HG03575 (cell line): Measurements from ENCODE around the gene ANKH.

Experiments used
- ATAC-seq: cut with Tn5 transposase; IDR thresholded peaks from one replicate; pipeline ENCODE4 v1.9.1; 2021; ENCODE audit not compliant: unreplicated experiment, insufficient number of reproducible peaks, low FRiP score; ENCODE audit errors: extremely low read depth

Gene ANKH

DNA sequence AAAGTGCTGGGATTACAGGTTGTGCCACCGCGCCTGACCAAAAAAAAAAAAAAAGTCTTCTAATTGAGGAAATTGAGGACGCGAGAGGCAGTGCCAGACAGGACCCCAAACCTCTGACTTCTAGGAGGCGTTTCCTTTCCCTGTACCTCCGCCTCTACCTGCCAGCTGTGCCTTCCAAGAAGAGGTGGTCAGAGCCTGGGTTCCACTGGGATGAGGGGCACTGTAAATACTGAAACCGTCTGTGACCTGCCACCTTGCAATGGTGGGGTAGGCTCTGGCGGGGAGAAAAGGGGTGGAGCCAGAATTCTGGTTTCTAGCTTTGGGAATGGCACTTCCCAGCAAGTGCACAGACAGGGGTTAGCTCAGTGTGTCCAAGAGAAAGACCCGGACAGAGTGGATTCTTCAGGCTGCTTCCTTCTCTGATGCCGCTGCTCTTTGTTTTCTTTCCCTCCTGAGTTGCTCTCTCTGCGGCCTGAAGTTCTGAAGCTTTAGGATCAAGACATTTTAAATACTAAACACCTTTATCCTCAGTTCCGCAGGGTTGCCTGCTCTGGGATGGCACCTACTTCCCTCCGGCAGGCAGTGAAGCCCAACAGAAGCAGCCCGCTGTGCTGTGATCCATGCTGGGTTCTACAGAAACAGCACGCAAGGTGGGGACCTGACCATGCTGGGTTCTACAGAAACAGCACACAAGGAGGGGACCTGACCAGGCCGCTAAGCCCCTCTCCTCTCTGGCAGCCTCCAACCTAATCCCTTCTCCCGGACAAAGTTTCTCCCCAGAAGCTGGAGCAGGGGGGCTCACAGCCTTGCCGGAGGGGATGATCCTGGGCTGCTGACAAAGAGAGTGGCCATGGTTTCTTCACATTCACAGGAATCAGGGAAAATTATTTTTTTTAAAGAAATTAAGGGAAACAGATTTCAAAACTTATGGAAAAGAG lies 141.9 kb downstream of the ANKH start:
- no peak for ATAC-seq

DNA sequence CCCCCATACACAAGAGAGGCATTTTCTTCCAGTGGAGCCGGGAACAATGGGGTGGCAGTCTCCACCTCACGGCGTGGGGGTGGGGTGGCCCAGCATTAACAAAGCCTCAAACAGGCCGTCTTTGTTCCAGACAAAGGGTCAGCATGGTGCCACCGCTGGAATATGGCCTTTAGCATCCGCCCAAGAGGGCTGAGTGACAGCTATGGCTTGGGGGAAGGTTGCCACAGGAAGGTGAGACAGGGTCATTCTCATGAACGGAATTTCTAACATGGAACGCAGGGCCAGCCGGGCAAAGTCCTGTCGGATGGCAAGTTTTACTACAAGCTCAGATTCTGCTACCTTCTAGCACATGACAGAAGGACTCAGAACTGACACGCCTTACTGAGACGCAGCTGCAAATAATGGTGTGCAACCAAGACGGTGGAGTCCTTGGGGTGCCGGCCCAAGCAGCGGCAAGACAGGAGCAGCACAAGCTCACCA lies 143.1 kb downstream of the ANKH start:
- no peak for ATAC-seq

DNA sequence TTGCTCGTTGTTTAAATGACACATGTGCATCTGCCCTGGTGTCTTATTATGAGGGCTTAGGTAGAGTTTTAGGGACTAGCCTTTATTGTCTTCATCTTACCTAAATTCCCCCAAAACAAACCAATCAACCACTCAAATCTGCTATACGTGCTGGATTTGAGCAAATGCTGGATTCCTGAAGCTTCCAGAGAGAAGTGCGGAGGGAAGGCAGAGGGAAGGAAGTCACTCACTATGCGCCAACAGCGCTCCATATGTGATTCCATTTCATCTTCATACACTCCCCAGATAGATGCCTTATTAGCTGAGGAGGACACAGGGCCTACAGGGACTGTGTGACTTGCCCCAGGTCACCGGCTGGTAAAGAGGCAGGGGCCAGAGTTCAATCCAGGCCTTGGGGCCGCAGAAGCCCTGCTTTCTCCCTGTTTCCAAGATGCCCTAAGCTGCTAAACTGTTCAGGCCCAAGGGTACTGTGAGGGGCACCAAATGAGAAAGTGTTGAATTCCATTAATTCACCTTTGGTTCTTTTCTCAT lies 143.6 kb downstream of the ANKH start:
- ATAC-seq: no peak

DNA sequence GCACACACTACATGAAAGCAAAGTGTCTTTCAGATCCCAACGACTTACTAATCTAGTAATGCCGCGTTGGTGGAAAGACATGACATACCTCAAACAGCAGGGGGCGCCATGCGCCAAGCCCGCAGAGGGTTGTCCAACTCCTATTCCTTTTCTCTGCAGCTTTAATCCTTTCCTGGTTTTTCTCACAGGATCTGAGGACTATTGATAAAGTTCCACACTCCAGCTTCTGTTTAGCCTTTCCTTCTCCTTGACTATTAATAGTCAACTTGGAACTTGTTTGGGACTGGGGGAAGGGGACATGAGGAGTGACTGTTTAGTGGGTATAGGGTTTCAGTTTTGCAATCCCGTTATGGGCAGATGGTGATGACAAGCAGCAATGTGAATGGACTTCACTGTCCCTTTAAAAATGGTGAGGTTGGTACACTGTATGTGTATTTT lies 144.1 kb downstream of the ANKH start:
- ATAC-seq: no peak

DNA sequence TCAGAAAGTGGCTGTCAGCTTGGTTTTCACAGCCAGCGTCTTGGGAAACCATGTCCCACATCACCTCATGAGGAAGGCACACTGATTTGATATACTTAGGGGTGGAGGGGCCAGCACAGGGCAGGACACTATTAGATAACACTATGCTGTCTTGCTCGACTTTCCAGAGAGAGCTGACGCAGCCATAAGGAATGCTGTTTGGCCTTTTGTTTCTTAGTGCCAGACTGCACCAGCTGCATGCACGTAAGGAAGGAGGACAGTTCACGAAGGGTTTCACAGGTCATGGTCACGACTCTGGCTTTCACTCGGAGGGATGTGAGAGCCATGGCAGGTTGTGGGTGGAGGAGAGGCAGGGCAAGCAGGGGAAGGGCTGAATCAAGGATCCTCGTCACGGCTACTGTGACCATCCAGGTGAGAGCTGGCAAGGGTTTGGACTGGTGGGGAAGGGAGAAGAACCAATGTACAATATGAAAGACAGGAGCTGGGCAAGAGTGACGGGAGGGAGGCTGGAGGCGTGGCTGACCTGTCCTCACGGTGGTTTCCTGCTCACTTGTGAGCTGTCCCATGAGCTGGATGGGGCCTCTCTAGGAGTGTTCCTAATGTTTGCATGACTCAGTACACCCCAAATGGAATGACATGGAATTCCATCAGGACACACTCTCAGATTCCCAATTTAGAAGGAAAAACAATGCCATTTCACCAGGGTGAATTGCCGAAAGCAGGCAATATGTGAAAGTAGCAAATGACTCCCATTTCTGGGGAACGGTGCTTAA lies 145.3 kb downstream of the ANKH start:
- ATAC-seq: no peak

DNA sequence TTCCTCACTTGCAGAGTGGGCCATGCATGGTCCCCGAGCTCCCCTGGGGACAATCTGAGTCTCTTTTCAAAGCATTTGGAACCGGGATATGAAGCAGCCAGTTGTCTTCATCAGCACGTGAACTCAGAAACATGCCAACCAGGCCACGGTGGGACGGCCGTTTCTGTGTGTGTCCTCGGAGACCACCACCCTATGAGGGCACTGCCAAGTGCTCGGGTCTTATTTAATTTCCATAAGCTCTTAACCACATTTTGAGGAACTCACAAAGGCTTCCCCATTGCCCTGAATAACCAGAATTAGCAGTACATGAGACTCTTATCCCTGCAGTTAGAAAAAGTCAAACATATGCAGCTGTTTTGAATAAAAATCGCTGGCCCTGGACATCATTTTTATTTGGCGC lies 146.9 kb downstream of the ANKH start:
- no peak for ATAC-seq

DNA sequence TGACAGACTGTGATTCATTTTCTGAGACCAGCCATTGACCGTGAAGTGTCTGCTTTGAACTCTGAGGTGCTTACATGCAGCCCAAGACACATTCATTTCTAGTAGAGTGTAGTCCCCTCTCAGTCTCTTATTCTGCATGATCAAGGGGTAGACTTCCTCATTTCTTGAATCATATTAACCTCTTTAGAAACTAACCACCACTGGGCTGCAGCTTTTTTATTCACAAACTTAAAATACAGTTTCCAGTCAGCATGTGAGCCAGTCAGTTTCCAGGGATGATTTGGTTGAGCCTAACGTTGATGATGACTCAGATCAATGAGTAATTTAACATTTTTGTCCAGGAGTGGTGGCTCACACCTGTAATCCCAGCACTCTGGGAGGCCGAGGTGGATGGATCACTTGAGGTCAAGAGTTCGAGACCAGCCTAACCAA lies 147.9 kb downstream of the ANKH start:
- ATAC-seq: no peak

DNA sequence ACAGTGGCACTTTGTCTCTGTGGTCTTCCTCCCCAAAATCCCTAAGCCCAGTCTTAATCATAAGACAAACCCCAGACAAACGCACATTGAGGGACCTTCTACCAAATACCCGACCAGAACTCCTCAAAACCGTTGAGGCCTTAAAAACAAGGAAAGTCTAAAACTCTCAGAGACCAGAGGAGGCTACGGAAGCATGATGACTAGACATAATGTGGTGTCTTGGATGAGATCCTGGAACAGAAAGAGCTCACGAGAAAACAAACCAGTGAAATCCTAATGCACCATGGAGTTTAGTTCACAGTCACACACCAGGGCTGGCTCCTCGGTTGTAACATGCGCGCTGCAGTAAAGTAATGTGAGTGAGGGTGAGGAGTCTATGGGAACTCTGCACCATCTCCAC lies 148.7 kb downstream of the ANKH start:
- no peak for ATAC-seq

DNA sequence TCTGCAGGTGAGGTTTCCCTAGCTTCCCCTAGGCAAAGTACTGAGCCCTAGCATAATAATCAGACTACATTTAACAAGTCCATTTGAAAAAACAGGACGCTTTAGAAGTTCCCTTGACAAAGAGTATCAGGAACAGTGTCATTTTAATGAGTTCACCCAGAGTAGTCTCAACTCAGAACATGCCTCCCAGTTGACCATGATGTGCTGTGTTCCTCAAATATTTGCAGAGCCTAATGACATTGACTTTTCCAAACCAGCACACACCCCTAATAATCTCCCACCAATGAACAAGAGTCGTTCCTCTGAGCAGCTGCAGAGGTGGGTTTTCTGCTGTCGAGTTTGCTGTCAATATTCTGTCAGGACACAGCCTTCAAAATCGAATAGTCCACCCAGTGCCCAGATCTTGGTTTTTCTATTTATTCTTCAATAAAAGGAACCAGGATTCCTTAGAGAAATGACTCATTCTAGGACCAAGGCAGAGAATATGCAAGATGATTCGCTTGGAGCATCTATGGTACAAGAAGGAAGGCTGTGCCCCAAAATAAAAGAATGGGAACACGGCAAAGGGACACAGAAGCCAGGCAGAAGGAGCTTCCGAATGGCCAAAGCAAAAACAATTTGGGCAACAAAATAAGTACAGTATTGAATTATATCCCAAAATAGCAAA lies 149.5 kb downstream of the ANKH start:
- no peak for ATAC-seq

DNA sequence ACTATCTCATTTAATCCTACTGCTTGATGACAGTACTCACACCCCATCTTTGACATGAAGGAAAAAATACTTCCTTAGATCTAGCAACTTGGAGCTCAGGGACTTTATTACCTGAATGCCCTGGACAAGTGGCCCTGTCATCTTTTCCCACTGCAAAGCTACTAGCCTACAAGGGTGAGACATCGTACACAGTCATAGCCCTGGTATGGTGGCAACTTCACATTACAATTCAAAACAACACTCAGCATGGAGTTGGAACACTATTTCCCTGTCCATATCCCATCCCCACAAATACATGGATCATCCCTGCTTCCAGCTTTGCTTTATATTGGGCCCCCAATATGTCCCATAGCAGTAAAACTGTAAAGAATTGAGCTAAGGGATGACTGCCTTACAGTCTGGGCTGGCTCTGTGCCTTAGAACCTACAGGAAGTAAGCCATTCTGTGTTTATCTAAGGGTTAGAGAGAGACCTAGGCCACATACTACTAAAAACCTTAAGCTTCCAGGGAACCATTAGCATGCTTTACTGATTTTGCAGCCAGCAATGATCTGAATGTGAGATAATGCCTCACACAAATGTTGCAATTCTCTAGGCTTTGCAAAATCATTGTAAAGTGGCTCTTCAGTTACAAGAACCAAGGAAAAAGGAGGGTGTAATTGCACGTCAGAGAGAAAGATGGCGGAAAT lies 151.2 kb downstream of the ANKH start:
- no peak for ATAC-seq

DNA sequence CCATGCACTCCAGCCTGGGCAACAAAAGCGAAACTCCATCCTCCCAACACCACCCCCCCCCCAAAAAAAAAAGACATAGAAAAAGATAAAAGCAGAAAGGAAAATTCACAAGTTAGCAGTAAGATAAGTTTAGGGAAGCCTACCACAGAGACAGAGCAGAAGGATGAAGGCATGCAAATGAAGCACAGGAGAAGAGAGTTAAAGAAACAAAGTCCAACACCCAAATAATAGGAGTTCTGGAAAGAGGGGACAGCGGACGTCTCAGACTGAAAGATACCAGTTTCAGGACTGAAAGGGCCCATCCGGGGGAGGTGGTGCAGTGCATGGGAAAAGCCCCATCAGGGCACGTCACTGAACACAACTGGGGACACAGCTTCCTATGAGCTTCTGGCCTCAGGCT lies 152.8 kb downstream of the ANKH start:
- ATAC-seq: no peak

DNA sequence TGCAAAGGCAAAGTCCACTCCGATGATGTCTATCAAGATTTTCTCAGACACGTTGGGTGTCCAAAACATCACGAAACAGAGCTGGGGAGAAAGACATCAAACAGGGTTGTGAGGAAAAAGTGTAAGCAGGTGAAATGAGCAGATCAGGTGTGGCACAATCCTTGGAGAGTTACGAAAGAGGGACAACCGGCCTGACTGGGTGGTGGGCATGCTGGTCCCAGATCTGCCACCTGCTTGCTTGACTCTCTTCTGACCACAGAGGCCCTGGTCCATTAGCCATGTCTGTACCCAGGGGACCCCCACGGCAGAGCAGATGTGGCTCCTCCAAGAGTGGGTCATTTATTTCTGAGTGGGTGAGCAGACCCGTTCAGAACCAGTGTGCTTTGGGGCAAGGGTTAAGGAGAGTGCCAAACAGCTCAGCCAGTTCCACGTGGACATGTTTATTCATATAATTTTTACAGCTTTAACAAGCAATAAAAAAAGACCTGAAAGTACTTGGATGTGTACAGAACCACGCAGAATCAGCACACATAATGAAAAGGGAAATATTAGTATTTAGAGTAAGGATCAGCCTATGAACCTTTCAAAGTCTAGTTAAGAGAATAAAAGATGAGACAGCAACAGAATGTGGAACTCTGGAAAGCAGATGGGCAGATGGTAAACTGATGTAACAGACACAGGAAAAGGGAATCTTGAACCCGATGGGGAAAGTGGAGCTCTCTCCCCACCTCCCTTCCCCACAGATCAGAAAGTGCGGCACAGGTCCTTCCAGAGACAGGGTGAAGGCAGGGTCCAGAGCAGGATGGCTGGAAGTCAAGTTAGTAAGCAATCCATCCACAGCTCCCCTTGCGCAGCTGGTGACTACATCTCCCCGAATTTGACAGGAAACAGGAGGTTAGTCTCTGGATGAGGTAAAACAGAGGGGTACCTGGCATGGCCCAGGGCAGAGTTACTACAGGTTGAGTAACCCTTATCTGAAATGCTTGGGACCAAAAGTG lies 154.5 kb downstream of the ANKH start:
- ATAC-seq: no peak

DNA sequence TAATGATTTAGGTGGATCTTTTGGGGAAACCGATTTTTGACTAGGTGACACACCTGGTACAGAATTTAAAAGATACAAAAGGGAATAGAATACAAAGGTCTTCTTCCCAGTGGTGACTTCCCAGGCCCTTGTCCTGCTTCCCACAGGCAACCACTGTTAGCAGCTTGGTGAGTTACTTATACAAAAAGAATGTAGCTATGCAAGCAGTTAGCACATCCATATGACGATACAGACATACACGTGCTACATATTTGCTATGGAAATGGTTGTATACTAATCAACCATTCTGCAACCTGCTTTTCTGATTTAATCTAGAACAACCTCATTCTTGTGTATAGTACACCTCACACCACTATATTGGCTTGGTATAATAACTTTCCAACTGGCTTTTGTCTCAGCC lies 156.1 kb downstream of the ANKH start:
- ATAC-seq: no peak

DNA sequence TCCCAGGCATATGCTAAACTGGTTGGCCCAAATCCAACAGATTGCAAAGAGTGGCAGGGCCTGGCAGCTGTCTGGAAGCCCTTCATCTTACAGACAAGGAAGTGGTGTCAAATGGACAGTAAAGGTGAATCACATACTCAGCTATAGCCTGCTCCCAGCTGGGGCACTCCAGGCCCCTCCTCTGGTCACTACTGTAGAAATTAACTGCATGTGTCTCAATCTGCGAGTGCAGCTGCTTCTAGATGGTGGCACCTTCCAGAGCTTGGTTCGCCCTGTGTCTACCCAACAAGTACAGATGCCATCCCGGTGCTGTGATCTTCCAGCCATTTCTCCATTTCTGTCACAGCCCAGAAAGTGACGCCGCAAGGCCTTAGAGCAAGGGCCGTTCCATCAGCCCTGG lies 156.9 kb downstream of the ANKH start:
- no peak for ATAC-seq

DNA sequence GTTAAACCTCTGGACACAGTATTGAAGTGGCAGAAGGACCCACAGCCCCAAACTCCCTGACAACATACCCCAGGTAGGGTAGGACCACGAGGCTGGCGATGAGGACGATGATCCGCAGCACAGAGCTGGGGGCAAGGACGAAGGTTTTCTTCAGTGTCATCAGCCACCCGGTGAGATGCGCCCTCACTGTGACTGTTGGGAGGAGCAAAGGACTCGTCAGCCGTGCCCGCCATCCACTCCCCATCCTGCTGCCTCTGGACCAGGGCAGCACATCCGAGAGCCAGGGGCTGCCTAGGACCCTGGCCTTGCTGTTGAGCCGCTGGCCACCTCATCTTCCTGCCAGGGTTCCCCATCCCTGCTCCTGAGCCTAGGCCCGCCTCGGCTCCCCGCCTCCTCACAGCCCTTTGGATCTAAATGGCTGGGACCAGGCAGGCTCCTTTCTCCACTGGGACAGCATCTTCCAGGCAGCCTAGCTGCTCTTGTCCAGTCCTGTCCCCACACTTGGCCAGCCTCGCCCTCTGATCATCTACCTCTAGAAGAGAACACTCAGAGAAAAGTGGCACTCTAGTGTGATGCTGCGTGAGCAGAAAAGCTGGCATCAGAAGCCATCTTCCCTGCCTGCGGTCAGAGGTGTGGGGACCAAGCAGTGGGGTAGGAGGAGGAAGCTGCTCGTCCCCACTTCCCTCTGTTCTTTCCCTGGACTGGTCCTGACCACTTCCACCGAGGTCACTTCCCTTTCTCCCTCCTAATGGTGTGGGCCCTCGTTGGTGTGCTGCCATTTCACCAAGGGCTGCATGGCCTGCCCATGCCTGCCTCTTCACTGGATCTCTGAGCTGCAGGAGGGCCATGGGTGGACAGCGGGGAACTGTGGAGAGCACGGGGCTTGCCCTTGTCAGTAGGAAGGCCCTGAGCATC lies 157.8 kb downstream of the ANKH start:
- ATAC-seq: no peak

DNA sequence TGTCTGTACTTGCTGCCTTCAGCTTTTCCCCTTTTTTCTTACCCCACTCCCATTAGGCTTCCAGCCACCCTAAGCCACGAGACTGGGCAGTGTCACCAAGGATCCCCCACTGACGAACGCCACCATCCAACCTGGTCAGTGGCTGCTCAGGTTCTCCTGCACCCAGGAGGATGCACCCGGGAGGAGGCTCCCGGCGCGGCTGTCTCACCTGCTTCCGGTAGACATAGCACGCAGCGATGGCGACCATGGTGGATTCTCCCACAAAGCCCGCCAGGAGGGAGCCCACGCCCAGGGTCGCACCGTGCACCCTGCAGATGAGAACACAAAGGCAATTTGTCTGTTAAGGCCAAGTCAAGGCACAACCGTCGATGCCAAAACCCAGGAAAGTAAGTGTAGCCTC lies 158.9 kb downstream of the ANKH start:
- no peak for ATAC-seq

DNA sequence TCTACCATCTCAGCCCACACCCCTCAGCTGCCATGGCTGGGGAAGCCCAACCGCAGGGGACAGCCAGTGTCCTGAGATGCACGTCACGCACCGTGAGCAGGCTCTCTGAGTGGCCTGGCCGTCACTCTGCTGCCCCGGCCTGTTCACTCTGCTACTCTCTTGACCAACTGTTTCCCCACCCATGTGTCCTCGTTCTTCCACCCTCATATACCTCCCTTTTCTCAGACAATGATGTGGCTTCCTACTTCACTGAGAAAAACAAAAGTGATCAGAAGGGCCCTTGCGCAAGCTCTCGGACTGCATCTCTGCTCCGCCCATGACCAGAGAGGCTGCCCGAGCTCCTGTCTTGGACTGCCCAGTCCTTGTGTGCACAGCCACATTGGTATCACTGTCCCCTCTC lies 159.4 kb downstream of the ANKH start:
- ATAC-seq: no peak
